Upper lobe of left lung (tissue), 6 donors: Measurements from ENCODE around the gene ZNF813. TPM values are rescaled to one million over a fixed set of nuclear protein-coding genes. Genes with fewer than 3 reads are reported as not detected.
"Not testable (repeated sequence)": the region's sequence is repeated elsewhere in the genome, so short reads cannot be mapped to it uniquely, and the experiment has no call there.

ENCODE experiments used
- ATAC-seq, 2 donors: fragments of 200-7000 bp; cut with Tn5 transposase; one replicate each; pipeline ENCODE4 v1.9.1; 2022; ENCODE audit warnings: mild to moderate bottlenecking in 2 of 2, moderate library complexity in 2 of 2; ENCODE audit not compliant: low FRiP score in 2 of 2
- DNase-seq, 2 donors: peaks; one replicate each; pipeline ENCODE4 v3.0.0-alpha.2; 2019 to 2020
- H3K27ac ChIP-seq, 4 donors: fragments of 200-600 bp; sonication (generic); one replicate each; pipeline ENCODE4 v1.5.1; 2016 to 2019
- H3K27me3 ChIP-seq, 4 donors: fragments of 200-600 bp; sonication (generic); one replicate each; pipeline ENCODE4 v1.5.1; 2017 to 2019
- H3K36me3 ChIP-seq, 4 donors: fragments of 200-600 bp; sonication (generic); one replicate each; pipeline ENCODE4 v1.5.1; 2016 to 2019
- H3K4me1 ChIP-seq, 4 donors: fragments of 200-600 bp; sonication (generic); one replicate each; pipeline ENCODE4 v1.5.1; 2018 to 2019
- H3K4me3 ChIP-seq, 4 donors: fragments of 200-600 bp; sonication (generic); one replicate each; pipeline ENCODE4 v1.5.1; 2017 to 2019; ENCODE audit warnings: mild to moderate bottlenecking in 2 of 4, moderate library complexity in 1 of 4
- H3K9me3 ChIP-seq, 4 donors: fragments of 200-600 bp; sonication (generic); one replicate each; pipeline ENCODE4 v1.5.1; 2018 to 2019
- EP300 ChIP-seq, 4 donors: sonication (generic); formaldehyde crosslinking; IDR thresholded peaks; one replicate each; pipeline ENCODE4 v1.5.1; 2017; ENCODE audit warnings: antibody characterized with exemption in 4 of 4, control low read depth in 2 of 4
- POLR2A ChIP-seq, 4 donors: fragments of 450-650 bp; IDR thresholded peaks; one replicate each; pipeline ENCODE4 v1.5.1; 2016 to 2017; ENCODE audit warnings: antibody characterized with exemption in 4 of 4, mild to moderate bottlenecking in 2 of 4
- POLR2AphosphoS5 ChIP-seq, 2 donors: sonication (generic); formaldehyde crosslinking; IDR thresholded peaks; one replicate each; pipeline ENCODE4 v1.5.1; 2017; ENCODE audit warnings: antibody characterized with exemption in 2 of 2
- WGBS, 2 donors: methylation state at CpG; one replicate each; pipeline ENCODE4 v1.1.5; 2017 to 2018; 5-methylcytosine and 5-hydroxymethylcytosine counted together
- total RNA-seq, 6 donors: library from RNA; depleted of rRNA in 4 of 6; stranded (reverse); fragments of >200 nt in 4 of 6; gene quantifications; one replicate each; pipeline versions ENCODE4 v1.1.0 to v1.2.1, GENCODE V29; 2016 to 2021
- TF ChIP-seq, protein P1 (sequence below), 6 experiments: fragments of 450-650 bp in 4 of 6; fragments of 200-600 bp in 2 of 6; sonication (generic) in 2 of 6; IDR thresholded peaks; one replicate each; pipeline ENCODE4 v1.5.1; 2016 to 2019; ENCODE audit warnings: antibody characterized with exemption in 6 of 6
- donor health status: DM: no; HTN: no; CAD: no; lungs with moderate emphysema.
- donor health status: DM: no; HTN: yes; CAD: no; lungs with severe emphysema.

ZNF813 gene
- total RNA-seq, 6 donors from 2014 or later: 2.2 to 8.4 (median 3.1) TPM

DNA sequence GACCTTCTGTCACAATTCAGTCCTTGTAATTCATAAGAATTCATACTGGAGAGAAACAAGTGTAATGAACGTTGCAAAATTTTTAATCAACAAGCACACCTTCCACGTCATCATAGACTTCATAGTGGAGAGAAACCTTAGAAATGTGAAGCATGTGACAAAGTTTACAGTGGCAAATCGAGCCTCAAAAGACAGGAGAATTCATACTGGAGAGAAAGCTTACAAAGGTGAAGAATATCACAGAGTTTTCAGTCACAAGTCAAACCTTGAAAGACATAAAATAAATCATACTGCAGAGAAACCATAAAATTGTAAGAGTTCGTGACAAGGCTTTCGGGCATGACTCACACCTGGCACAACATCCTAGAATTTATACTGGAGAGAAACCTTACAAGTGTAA lies 24.6 kb downstream of the ZNF813 start:
- ATAC-seq (no peak), DNase-seq (no peak)
- Histone ChIP-seq H3K4me1 (no peaks in the 10 kb centered on the region), H3K36me3 (peaks cover 22 to 48% (median 32%) of the 10 kb centered on the region in 4 donors), H3K27me3 (no peaks in the 10 kb centered on the region), H3K9me3 (peaks cover 18 to 82% (median 67%) of the 10 kb centered on the region in 4 donors), H3K4me3 (no peak overlapping the region), H3K27ac (no peak overlapping the region)
- WGBS, 2 donors: 95 to 97% methylated on average over 5 of the region's 5 CpGs
- TF ChIP-seq EP300 (IDR thresholded peaks at IDR 0.05) (no peak), POLR2AphosphoS5 (IDR thresholded peaks at IDR 0.05) (no peak), POLR2A (IDR thresholded peaks at IDR 0.05) (no peak)
- TF ChIP-seq, protein P1, sequence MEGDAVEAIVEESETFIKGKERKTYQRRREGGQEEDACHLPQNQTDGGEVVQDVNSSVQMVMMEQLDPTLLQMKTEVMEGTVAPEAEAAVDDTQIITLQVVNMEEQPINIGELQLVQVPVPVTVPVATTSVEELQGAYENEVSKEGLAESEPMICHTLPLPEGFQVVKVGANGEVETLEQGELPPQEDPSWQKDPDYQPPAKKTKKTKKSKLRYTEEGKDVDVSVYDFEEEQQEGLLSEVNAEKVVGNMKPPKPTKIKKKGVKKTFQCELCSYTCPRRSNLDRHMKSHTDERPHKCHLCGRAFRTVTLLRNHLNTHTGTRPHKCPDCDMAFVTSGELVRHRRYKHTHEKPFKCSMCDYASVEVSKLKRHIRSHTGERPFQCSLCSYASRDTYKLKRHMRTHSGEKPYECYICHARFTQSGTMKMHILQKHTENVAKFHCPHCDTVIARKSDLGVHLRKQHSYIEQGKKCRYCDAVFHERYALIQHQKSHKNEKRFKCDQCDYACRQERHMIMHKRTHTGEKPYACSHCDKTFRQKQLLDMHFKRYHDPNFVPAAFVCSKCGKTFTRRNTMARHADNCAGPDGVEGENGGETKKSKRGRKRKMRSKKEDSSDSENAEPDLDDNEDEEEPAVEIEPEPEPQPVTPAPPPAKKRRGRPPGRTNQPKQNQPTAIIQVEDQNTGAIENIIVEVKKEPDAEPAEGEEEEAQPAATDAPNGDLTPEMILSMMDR (IDR thresholded peaks at IDR 0.05): no peak

DNA sequence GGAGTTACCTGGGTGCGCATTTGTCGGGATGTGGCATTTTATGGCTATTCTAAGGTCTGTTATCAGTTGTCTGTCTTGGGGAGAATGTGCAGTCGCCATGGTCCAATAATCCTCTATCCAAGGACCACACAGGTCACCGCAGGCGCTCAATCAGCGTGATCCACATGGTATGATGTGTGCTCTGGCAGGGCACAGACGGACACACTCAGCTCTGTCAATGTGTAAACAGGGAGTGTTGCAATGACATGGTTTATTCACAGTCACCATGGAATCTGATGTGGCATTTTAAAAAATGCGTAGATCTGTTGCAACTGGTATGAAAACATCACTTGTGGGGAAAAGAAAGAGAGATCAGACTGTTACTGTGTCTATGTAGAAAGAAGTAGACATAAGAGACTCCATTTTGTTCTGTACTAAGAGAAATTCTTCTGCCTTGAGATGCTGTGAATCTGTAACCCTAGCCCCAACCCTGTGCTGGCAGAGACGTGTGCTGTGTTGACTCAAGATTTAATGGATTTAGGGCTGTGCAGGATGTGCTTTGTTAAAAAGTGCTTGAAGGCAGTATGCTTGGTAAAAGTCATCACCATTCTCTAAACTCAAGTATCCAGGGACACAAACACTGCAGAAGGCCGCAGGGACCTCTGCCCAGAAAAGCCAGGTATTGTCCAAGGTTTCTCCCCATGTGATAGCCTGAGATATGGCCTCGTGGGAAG lies 29.9 kb downstream of the ZNF813 start:
- H3K27me3 ChIP-seq, H3K36me3 ChIP-seq, H3K4me3 ChIP-seq, DNase-seq, H3K4me1 ChIP-seq: not testable (repeated sequence)
- 58 to 60% methylated on average over 11 of the region's 11 CpGs for WGBS, 2 donors
- H3K9me3 ChIP-seq: peaks cover 8 to 31% (median 26%) of the 10 kb centered on the region in 4 donors
- TF ChIP-seq EP300 (IDR thresholded peaks at IDR 0.05): peak in 1 of 4 donors; percentile 41
- peak; percentile 14 to 70 for TF ChIP-seq POLR2AphosphoS5 (IDR thresholded peaks at IDR 0.05)
- ATAC-seq: peak in 1 of 2 donors; percentile 75
- H3K27ac ChIP-seq: peak overlapping the region in 3 of 4 donors; percentile 24 to 48 (median 46)

DNA sequence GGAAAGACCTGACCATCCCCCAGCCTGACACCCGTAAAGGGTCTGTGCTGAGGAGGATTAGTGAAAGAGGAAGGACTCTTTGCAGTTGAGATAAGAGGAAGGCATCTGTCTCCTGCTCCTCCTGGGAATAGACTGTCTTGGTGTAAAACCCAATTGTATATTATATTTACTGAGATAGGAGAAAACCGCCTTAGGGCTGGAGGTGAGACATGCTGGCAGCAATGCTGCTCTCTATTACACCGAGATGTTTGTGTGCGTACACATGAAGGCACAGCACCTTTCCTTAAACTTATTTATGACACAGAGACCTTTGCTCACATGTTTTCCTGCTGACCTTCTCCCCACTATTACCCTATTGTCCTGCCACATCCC lies 30.5 kb downstream of the ZNF813 start:
- H3K36me3 ChIP-seq, DNase-seq, H3K4me1 ChIP-seq, H3K27me3 ChIP-seq, ATAC-seq, H3K4me3 ChIP-seq: not testable (repeated sequence)
- peak overlapping the region in 3 of 4 donors; percentile 24 to 48 (median 46) for H3K27ac ChIP-seq
- 50 to 64% methylated on average over 4 of the region's 4 CpGs for WGBS, 2 donors
- H3K9me3 ChIP-seq: peaks cover 2 to 26% (median 23%) of the 10 kb centered on the region in 4 donors

DNA sequence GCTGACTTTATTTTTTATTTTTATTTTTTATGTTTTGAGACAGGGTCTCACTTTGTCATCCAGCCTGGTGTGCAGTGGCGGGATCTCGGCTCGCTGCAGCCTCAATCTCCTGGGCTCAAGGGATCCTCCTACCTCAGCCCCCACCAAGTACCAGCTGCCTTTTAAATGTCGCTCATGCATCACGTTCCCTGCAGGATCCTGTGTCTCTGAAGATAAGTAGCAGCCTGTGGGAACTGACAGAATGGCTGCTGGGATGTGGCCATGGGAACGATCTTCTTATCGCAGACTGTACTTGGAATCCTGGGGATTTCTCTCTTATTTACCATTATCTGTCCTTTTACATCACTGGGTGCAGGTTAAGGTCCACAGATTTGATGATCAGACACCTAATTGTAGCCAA lies 35.6 kb downstream of the ZNF813 start:
- H3K27me3 ChIP-seq, H3K4me3 ChIP-seq, DNase-seq, H3K4me1 ChIP-seq, H3K27ac ChIP-seq, H3K36me3 ChIP-seq, H3K9me3 ChIP-seq, ATAC-seq: not testable (repeated sequence)
- 54 to 58% methylated on average over 7 of the region's 7 CpGs for WGBS, 2 donors

DNA sequence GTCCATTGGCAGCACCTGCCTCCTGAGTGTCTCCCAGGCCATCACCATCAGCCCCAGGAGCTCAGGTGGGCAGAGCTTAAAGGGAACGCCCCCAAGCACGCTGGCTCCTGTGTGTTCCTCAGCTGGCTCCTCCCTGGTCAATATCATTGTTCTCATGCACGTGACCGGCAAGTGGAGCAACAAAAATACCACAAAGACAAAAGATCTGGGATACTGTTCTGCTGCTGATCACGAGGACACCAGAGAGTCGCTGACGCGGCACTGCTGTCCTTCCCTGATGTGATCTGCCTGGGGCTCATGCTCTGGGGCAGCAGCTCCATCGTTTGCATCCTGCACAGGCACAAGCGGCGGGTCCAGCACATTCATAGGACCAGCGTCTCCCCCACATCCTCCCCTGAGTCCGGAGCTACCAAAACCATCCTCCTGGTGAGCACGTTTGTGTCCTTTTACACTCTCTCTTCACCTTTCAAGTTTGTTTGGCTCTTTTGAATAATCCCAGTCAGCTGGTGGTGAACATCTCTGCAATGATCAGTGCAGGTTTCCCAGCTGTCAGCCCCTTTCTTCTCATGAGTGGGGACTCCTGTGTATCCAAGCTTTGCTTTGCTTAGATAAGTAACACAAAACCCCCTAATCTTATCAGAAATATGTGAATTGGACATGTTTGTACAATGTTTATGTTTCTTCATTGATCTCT lies 36.3 kb downstream of the ZNF813 start:
- DNase-seq, H3K27me3 ChIP-seq, H3K9me3 ChIP-seq, H3K36me3 ChIP-seq, H3K4me1 ChIP-seq: not testable (repeated sequence)
- WGBS, 2 donors: 8% methylated on average over 6 of the region's 14 CpGs; no CpG with 5 or more reads in 1 of the 2 donors
- peak; percentile 21 to 65 for ATAC-seq
- Histone ChIP-seq H3K4me3 (peak overlapping the region in 1 of 4 donors; percentile 40), H3K27ac (peak overlapping the region in 1 of 4 donors; percentile 30)

DNA sequence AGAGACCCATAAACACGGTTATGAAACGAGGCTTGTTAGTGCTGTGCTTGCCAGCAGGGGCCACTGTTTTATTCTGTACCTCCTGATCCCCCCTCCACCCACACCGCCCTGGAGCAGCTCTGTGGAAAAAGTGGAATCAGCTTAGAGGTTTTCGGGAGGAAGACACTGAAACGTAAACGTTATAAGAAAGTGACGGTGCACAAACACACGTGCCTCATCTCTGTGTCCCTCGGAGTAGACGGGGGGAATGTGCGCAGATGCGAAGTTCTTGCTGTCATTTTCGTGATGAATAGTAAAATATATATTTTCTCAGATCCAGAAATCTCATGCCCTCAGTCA lies 36.8 kb downstream of the ZNF813 start:
- WGBS, 2 donors: 18 to 19% methylated on average over 11 of the region's 13 CpGs
- DNase-seq, H3K27me3 ChIP-seq, H3K36me3 ChIP-seq, H3K9me3 ChIP-seq, H3K4me1 ChIP-seq: not testable (repeated sequence)
- Histone ChIP-seq H3K27ac (peak overlapping the region; percentile 70 to 82 (median 74)), H3K4me3 (peak overlapping the region in 3 of 4 donors; percentile 22 to 40 (median 38))
- ATAC-seq: peak; percentile 60 to 74
- TF ChIP-seq, protein P1 (IDR thresholded peaks at IDR 0.05): peak in 2 of 6 experiments; percentile 18 to 30

DNA sequence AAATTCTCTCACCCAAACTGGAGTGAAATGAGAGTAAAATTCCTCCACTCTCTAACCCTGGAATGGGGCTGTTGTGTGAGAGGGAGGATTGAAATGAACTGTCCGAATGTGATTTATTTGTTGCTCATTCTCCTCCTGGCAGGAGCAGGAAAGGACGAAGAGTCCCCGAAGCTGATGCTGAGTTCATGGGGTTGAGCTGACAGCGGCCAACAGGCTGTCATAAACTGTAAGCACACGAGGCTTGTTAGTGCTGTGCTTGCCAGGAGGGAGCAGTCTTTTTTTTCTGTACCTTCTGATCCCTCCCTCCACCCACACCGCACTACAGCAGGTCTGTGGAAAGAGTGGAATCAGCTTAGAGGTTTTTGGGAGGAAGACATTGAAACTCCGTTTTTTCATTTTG lies 37.4 kb downstream of the ZNF813 start:
- no peaks in the 10 kb centered on the region for H3K36me3 ChIP-seq
- no peaks in the 10 kb centered on the region for H3K9me3 ChIP-seq
- H3K4me3 ChIP-seq: peak overlapping the region in 3 of 4 donors; percentile 22 to 40 (median 38)
- ATAC-seq: peak in 1 of 2 donors; percentile 26
- 25 to 36% methylated on average over 7 of the region's 7 CpGs for WGBS, 2 donors
- H3K27me3 ChIP-seq: no peaks in the 10 kb centered on the region
- DNase-seq: no peak
- peak overlapping the region; percentile 70 to 82 (median 74) for H3K27ac ChIP-seq
- TF ChIP-seq EP300 (IDR thresholded peaks at IDR 0.05): peak in 2 of 4 donors; percentile 63 to 89
- TF ChIP-seq, protein P1 (IDR thresholded peaks at IDR 0.05): no peak
- TF ChIP-seq POLR2AphosphoS5 (IDR thresholded peaks at IDR 0.05): peak; percentile 31 to 79
- no peak for TF ChIP-seq POLR2A (IDR thresholded peaks at IDR 0.05)
- H3K4me1 ChIP-seq: peaks cover 0 to 4% (median 1%) of the 10 kb centered on the region in 4 donors
